Liver (tissue), 9 donors: ENCODE measurements around the gene AGBL5. TPM values are rescaled to one million over a fixed set of nuclear protein-coding genes. Genes with fewer than 3 reads are reported as not detected.

Experiments
- DNase-seq: peaks from one replicate; pipeline ENCODE4 v3.0.0-alpha.2; 2017; ENCODE audit warnings: low spot score
- H3K27ac ChIP-seq, 2 donors: one replicate each; pipeline ENCODE4 v1.7.0; 2013; ENCODE audit warnings: inconsistent platforms in 2 of 2, low read length in 2 of 2, control low read depth in 1 of 2, low read depth in 1 of 2, mild to moderate bottlenecking in 1 of 2
- H3K27me3 ChIP-seq, 4 donors: one replicate each; pipeline versions ENCODE4 v1.6.1 to v1.7.0; 2013; ENCODE audit warnings: low read length in 3 of 4, inconsistent platforms in 1 of 4, mild to moderate bottlenecking in 1 of 4, moderate library complexity in 1 of 4; ENCODE audit not compliant: control insufficient read depth in 4 of 4, insufficient read depth in 4 of 4
- H3K36me3 ChIP-seq, 4 donors: one replicate each; pipeline versions ENCODE4 v1.6.1 to v1.7.0; 2013; ENCODE audit warnings: low read length in 3 of 4, mild to moderate bottlenecking in 3 of 4, low read depth in 1 of 4, moderate library complexity in 1 of 4; ENCODE audit not compliant: control insufficient read depth in 4 of 4, insufficient read depth in 3 of 4
- H3K4me1 ChIP-seq, 4 donors: one replicate each; pipeline versions ENCODE4 v1.6.1 to v1.7.0; 2013; ENCODE audit warnings: low read length in 3 of 4, mild to moderate bottlenecking in 3 of 4, moderate library complexity in 1 of 4; ENCODE audit not compliant: control insufficient read depth in 4 of 4, insufficient read depth in 4 of 4
- H3K4me3 ChIP-seq, 3 donors: one replicate each; pipeline versions ENCODE4 v1.6.1 to v1.7.0; 2013; ENCODE audit warnings: low read length in 3 of 3, control low read depth in 1 of 3, low read depth in 1 of 3, mild to moderate bottlenecking in 1 of 3
- H3K9ac ChIP-seq, 2 donors: one replicate each; pipeline ENCODE4 v1.7.0; 2013; ENCODE audit warnings: low read length in 2 of 2, mild to moderate bottlenecking in 2 of 2, moderate library complexity in 2 of 2, control low read depth in 1 of 2, low read depth in 1 of 2
- H3K9me3 ChIP-seq, 4 donors: one replicate each; pipeline versions ENCODE4 v1.6.1 to v1.7.0; 2013; ENCODE audit warnings: low read length in 3 of 4; ENCODE audit not compliant: control insufficient read depth in 4 of 4
- EGR1 ChIP-seq, 2 donors: IDR thresholded peaks; 2 replicates each; pipeline ENCODE4 v1.6.1; 2016 to 2018; ENCODE audit warnings: antibody characterized with exemption in 2 of 2, low read depth in 2 of 2
- FOXA1 ChIP-seq: IDR thresholded peaks from 2 replicates; pipeline ENCODE4 v1.6.1; 2016; ENCODE audit warnings: antibody characterized with exemption
- FOXA2 ChIP-seq: IDR thresholded peaks from 2 replicates; pipeline ENCODE4 v1.6.1; 2016; ENCODE audit warnings: antibody characterized with exemption
- GABPA ChIP-seq, 2 donors: IDR thresholded peaks in 1 of 2; conservative IDR thresholded peaks in 1 of 2; 2 replicates each; pipeline ENCODE4 v1.6.1; 2016; ENCODE audit warnings: antibody characterized with exemption in 2 of 2, mild to moderate bottlenecking in 1 of 2, moderate library complexity in 1 of 2
- HNF4A ChIP-seq, 2 donors: conservative IDR thresholded peaks; 2 replicates each; pipeline ENCODE4 v1.6.1; 2016; ENCODE audit warnings: antibody characterized with exemption in 2 of 2, mild to moderate bottlenecking in 2 of 2
- HNF4G ChIP-seq: IDR thresholded peaks from 2 replicates; pipeline ENCODE4 v1.6.1; 2016; ENCODE audit warnings: antibody characterized with exemption
- JUND ChIP-seq, 2 donors: IDR thresholded peaks; 2 replicates each; pipeline ENCODE4 v1.6.1; 2016; ENCODE audit warnings: antibody characterized with exemption in 2 of 2
- NR2F2 ChIP-seq: IDR thresholded peaks from 2 replicates; pipeline ENCODE4 v1.6.1; 2016; ENCODE audit warnings: antibody characterized with exemption
- RAD21 ChIP-seq, 2 donors: IDR thresholded peaks; 2 replicates each; pipeline ENCODE4 v1.6.1; 2016; ENCODE audit warnings: antibody characterized with exemption in 2 of 2, mild to moderate bottlenecking in 2 of 2
- RXRA ChIP-seq, 2 donors: IDR thresholded peaks; 2 replicates each; pipeline ENCODE4 v1.6.1; 2017 to 2018; ENCODE audit warnings: antibody characterized with exemption in 2 of 2, mild to moderate bottlenecking in 1 of 2
- SP1 ChIP-seq: IDR thresholded peaks from 2 replicates; pipeline ENCODE4 v1.6.1; 2018; ENCODE audit warnings: antibody characterized with exemption, mild to moderate bottlenecking
- TAF1 ChIP-seq: conservative IDR thresholded peaks from 2 replicates; pipeline ENCODE4 v1.6.1; 2016; ENCODE audit warnings: antibody characterized with exemption, mild to moderate bottlenecking
- YY1 ChIP-seq: IDR thresholded peaks from 2 replicates; pipeline ENCODE4 v1.6.1; 2016; ENCODE audit warnings: antibody characterized with exemption, mild to moderate bottlenecking
- WGBS: extraction: QIAGEN DNeasy Blood & Tissue Kit; methylation state at CpG from one replicate; pipeline ENCODE4 v1.1.7; 2013; 5-methylcytosine and 5-hydroxymethylcytosine counted together
- polyA plus RNA-seq, 2 donors: library from polyadenylated mRNA; stranded (reverse) in 1 of 2; unstranded in 1 of 2; fragments of 200-250 nt in 1 of 2; fragments of >200 nt in 1 of 2; fragmentation: Nextera tagmentation in 1 of 2; extraction: Ambion mirVana in 1 of 2; gene quantifications; one replicate each; pipeline versions ENCODE4 v1.2.1 to v1.2.3, GENCODE V29; 2013 to 2015
- total RNA-seq, 2 donors: library from RNA; depleted of rRNA; stranded (reverse); fragments of >200 nt; gene quantifications; one replicate each; pipeline ENCODE4 v1.2.3, GENCODE V29; 2014
- TF ChIP-seq, protein P1 (sequence below): IDR thresholded peaks from 2 replicates; pipeline ENCODE4 v1.6.1; 2016; ENCODE audit warnings: antibody characterized with exemption, mild to moderate bottlenecking
- TF ChIP-seq, protein P2 (sequence below): IDR thresholded peaks from 2 replicates; pipeline ENCODE4 v1.6.1; 2016; ENCODE audit warnings: antibody characterized with exemption
- TF ChIP-seq, protein P3 (sequence below): IDR thresholded peaks from 2 replicates; pipeline ENCODE4 v1.6.1; 2016; ENCODE audit warnings: antibody characterized with exemption
- TF ChIP-seq, protein P4 (sequence below): fragments of 150-350 bp; IDR thresholded peaks from 2 replicates; pipeline ENCODE4 v1.5.1; 2017; ENCODE audit warnings: improper control_type of control experiment, low read depth, low read length; ENCODE audit not compliant: missing input control
- TF ChIP-seq, protein P5 (sequence below): IDR thresholded peaks from 2 replicates; pipeline ENCODE4 v1.6.1; 2016; ENCODE audit warnings: antibody characterized with exemption
- donor health status: healthy.
- donor health status: healthy.
- donor health status: healthy.
- donor health status: healthy.
- donor health status: healthy.

Gene AGBL5
- total and polyA plus RNA-seq, 4 donors = 3.2 to 9.0 (median 4.8) TPM

DNA sequence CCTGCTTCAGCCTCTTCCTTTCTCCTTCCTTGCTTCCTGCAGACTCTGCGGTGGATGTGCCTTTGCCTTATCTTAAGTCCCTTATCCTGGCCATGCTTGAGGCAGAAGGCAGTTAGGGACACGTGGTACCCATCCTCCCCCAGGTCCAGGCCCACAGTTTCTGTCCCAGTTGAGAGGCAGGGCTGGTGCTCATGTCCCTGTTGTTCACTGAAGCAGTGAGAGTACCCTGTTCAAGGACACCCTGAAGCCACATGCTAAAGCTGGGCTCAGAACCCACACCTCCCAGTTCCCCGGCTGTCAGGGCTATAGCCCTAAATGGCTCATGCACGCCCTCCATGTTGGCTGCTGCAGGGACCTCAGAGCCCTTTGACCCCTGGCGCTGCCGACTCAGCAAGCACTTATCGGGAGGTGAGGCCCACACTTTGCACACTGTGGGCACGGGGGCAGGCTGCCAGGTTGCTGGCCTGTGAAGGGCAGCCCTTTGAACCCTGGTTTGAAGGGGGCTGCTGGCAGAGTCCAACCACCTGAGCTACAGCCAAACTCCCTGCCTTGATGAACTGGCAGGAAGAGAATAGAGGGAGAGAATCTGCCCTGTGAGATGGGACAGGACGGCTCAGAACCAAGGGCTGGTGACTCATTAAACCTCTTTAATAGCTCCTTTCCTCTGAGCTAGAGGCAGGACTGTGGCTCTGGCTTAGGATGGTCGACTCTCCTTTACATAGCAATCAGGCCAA lies 41.4 kb downstream of the AGBL5 start (continued):
- TF ChIP-seq, protein P1, sequence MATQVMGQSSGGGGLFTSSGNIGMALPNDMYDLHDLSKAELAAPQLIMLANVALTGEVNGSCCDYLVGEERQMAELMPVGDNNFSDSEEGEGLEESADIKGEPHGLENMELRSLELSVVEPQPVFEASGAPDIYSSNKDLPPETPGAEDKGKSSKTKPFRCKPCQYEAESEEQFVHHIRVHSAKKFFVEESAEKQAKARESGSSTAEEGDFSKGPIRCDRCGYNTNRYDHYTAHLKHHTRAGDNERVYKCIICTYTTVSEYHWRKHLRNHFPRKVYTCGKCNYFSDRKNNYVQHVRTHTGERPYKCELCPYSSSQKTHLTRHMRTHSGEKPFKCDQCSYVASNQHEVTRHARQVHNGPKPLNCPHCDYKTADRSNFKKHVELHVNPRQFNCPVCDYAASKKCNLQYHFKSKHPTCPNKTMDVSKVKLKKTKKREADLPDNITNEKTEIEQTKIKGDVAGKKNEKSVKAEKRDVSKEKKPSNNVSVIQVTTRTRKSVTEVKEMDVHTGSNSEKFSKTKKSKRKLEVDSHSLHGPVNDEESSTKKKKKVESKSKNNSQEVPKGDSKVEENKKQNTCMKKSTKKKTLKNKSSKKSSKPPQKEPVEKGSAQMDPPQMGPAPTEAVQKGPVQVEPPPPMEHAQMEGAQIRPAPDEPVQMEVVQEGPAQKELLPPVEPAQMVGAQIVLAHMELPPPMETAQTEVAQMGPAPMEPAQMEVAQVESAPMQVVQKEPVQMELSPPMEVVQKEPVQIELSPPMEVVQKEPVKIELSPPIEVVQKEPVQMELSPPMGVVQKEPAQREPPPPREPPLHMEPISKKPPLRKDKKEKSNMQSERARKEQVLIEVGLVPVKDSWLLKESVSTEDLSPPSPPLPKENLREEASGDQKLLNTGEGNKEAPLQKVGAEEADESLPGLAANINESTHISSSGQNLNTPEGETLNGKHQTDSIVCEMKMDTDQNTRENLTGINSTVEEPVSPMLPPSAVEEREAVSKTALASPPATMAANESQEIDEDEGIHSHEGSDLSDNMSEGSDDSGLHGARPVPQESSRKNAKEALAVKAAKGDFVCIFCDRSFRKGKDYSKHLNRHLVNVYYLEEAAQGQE = peak; percentile 64

DNA sequence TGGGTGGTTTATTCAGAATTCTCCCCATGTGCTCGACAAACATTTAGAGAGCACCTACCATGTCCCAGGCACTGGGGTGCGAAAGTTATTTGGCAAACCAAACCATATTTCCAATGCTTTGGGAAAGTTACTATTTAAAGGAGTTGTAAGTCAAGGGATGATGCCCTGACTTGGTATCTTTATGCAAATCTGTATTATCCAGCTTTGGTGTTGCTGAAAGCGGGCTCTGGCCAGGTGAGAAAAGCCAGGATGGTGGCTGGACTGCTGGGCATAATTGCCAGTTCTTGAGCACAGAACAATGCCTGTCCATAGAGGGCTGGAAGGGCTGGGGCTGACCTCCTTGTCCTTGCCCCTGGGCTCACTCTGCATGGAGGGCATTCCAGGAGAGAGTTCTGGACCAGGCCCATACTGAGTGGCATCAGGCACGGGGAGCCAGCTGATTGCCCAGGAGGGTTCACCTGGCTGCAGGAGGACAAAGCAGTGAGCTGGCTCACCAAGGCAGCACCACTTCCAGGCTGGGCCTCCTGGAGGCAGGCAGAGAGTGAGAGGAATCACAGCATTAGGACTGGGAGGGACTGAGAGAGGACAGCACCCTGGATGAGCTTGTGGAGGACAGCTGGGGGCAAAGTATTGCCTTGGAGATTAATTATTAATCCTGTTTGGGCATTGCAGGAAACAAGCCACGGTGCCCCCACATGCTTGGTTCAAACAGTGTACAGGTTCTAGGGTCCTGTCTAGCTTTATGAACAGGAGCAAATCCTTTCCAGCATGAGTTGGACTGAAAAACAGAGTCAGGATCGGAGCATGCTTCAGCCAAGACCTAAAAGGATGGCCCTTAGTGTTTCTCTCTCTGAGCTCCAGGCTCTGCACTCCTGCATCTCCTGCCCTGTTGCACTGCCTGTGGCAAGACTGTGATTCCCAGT lies 42.2 kb downstream of the AGBL5 start:
- 40% methylated on average over 6 of the region's 6 CpGs for WGBS
- H3K4me1 ChIP-seq = peaks cover 26 to 88% (median 75%) of the 10 kb centered on the region in 4 donors
- TF ChIP-seq, protein P2, sequence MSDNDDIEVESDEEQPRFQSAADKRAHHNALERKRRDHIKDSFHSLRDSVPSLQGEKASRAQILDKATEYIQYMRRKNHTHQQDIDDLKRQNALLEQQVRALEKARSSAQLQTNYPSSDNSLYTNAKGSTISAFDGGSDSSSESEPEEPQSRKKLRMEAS = peak; percentile 64
- peak; percentile 89 for TF ChIP-seq SP1
- no peak for TF ChIP-seq EGR1 (IDR thresholded peaks at IDR 0.05; ENCODE audit: low read depth in 2 of 2)
- peak; percentile 26 for TF ChIP-seq FOXA2
- TF ChIP-seq, protein P3, sequence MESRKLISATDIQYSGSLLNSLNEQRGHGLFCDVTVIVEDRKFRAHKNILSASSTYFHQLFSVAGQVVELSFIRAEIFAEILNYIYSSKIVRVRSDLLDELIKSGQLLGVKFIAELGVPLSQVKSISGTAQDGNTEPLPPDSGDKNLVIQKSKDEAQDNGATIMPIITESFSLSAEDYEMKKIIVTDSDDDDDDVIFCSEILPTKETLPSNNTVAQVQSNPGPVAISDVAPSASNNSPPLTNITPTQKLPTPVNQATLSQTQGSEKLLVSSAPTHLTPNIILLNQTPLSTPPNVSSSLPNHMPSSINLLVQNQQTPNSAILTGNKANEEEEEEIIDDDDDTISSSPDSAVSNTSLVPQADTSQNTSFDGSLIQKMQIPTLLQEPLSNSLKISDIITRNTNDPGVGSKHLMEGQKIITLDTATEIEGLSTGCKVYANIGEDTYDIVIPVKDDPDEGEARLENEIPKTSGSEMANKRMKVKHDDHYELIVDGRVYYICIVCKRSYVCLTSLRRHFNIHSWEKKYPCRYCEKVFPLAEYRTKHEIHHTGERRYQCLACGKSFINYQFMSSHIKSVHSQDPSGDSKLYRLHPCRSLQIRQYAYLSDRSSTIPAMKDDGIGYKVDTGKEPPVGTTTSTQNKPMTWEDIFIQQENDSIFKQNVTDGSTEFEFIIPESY = no peak
- peak; percentile 83 to 89 for TF ChIP-seq HNF4A (conservative IDR thresholded peaks at IDR 0.05)
- peak; percentile 37 for TF ChIP-seq HNF4G
- TF ChIP-seq, protein P1 = peak; percentile 82
- TF ChIP-seq RAD21 (IDR thresholded peaks at IDR 0.05) = peak in 1 of 2 donors; percentile 58
- TF ChIP-seq, protein P4, sequence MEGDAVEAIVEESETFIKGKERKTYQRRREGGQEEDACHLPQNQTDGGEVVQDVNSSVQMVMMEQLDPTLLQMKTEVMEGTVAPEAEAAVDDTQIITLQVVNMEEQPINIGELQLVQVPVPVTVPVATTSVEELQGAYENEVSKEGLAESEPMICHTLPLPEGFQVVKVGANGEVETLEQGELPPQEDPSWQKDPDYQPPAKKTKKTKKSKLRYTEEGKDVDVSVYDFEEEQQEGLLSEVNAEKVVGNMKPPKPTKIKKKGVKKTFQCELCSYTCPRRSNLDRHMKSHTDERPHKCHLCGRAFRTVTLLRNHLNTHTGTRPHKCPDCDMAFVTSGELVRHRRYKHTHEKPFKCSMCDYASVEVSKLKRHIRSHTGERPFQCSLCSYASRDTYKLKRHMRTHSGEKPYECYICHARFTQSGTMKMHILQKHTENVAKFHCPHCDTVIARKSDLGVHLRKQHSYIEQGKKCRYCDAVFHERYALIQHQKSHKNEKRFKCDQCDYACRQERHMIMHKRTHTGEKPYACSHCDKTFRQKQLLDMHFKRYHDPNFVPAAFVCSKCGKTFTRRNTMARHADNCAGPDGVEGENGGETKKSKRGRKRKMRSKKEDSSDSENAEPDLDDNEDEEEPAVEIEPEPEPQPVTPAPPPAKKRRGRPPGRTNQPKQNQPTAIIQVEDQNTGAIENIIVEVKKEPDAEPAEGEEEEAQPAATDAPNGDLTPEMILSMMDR = peak; percentile 2
- no peak for TF ChIP-seq NR2F2
- TF ChIP-seq GABPA (IDR thresholded peaks at IDR 0.05 in 1 of 2, conservative IDR thresholded peaks at IDR 0.05 in 1 of 2) = no peak
- TF ChIP-seq JUND (IDR thresholded peaks at IDR 0.05) = peak in 1 of 2 donors; percentile 21
- peak; percentile 71 to 91 for TF ChIP-seq RXRA (IDR thresholded peaks at IDR 0.05)
- TF ChIP-seq, protein P5, sequence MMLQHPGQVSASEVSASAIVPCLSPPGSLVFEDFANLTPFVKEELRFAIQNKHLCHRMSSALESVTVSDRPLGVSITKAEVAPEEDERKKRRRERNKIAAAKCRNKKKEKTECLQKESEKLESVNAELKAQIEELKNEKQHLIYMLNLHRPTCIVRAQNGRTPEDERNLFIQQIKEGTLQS = no peak
- peak; percentile 75 for TF ChIP-seq TAF1
- TF ChIP-seq YY1 = no peak
- TF ChIP-seq FOXA1 = no peak
- H3K4me3 ChIP-seq = peak overlapping the region in 2 of 3 donors; percentile 12 to 40
- H3K27me3 ChIP-seq = no peaks in the 10 kb centered on the region
- H3K9me3 ChIP-seq = no peaks in the 10 kb centered on the region
- no peak for DNase-seq
- H3K9ac ChIP-seq = peak overlapping the region; percentile 10 to 51
- peak overlapping the region; percentile 82 to 87 for H3K27ac ChIP-seq
- peaks cover 3 to 19% (median 12%) of the 10 kb centered on the region in 4 donors for H3K36me3 ChIP-seq
